Epithelial cell of esophagus (primary cell): ENCODE results near the gene ACSF2.

Experiments
- DNase-seq: peaks from one replicate; pipeline ENCODE4 v3.0.0; 2010; ENCODE audit warnings: low read depth
- H3K4me3 ChIP-seq: 2 replicates; pipeline ENCODE4 v1.5.1; 2011; ENCODE audit warnings: mild to moderate bottlenecking, low read length, control low read depth
- TF ChIP-seq, protein P1 (sequence below): IDR thresholded peaks from 2 replicates; pipeline ENCODE4 v1.5.1; 2011; ENCODE audit warnings: low read depth, mild to moderate bottlenecking, low read length, control low read depth, inconsistent platforms; ENCODE audit not compliant: insufficient read depth; ENCODE audit errors: missing control alignments

Gene ACSF2

DNA sequence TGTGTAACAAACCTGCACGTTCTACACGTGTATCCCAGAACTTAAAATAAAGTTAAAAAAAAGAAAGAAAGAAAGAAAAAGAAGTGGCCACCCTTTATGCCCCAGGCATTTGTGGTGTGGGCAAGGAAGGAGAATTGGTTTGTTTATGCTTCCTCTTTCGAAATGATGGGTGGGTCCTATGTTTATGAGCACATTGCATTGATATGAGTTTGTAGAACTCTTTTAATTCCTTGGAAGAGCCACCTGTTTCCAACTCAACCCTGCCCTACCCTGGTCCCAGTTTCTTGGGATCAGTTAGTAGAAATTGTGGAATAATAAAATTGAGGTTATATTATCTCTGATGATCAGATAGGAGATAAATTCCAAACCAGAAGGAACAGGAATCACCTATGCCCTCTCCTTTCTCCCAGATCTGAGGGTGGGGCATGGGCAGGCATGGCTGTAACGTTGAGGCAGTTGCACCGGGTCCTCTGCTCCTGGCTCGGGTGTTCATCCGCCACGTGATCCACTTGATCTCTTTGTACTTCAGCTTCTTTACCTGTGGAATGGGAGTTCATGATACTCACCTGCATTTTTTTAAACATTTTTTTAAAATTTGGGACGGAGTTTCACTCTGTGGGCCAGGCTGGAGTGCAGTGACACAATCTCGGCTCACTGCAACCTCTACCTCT is 26.7 kb downstream of the ACSF2 start:
- peak; percentile 77 for DNase-seq
- TF ChIP-seq, protein P1, sequence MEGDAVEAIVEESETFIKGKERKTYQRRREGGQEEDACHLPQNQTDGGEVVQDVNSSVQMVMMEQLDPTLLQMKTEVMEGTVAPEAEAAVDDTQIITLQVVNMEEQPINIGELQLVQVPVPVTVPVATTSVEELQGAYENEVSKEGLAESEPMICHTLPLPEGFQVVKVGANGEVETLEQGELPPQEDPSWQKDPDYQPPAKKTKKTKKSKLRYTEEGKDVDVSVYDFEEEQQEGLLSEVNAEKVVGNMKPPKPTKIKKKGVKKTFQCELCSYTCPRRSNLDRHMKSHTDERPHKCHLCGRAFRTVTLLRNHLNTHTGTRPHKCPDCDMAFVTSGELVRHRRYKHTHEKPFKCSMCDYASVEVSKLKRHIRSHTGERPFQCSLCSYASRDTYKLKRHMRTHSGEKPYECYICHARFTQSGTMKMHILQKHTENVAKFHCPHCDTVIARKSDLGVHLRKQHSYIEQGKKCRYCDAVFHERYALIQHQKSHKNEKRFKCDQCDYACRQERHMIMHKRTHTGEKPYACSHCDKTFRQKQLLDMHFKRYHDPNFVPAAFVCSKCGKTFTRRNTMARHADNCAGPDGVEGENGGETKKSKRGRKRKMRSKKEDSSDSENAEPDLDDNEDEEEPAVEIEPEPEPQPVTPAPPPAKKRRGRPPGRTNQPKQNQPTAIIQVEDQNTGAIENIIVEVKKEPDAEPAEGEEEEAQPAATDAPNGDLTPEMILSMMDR = no peak
- H3K4me3 ChIP-seq = no peak overlapping the region

DNA sequence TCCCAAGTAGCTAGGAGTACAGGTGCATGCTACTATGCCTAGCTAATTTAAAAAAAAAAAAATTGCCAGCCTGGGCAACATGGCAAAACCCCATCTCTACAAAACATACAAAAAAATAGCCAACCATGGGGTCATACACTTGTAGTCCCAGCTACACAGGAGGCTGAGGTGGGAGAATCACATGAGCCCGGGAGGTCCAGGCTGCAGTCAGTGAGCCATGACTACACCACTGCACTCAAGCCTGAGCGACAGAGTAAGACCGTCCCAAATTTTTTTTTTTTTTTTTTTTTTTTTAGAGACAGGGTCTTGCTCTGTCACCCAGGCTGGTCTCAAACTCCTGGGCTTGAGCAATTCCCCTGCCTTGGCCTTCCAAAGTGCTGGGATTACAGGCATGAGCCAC is 27.9 kb downstream of the ACSF2 start:
- DNase-seq = no peak
- TF ChIP-seq, protein P1 = no peak
- H3K4me3 ChIP-seq = no peak overlapping the region

DNA sequence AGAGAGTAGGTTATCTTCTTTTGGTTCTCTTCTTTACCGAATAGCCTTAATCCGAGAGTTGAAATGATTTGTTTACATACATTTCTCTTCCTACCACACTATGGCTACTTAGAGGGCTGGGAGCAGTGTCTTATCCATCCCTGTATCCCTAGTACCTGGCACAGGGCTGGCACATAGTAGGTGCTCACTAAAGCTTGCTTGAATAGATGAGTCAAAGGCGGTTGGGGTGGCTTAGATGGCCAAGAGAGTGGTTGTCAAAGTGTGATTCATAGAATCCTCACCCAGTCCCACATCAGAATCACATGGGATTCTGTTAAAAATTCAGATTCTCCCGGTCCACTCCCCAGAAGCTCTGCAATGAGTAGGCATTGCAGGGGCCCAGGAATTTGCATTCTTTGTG is 31.6 kb downstream of the ACSF2 start:
- TF ChIP-seq, protein P1 = no peak
- no peak overlapping the region for H3K4me3 ChIP-seq
- DNase-seq = peak; percentile 17

DNA sequence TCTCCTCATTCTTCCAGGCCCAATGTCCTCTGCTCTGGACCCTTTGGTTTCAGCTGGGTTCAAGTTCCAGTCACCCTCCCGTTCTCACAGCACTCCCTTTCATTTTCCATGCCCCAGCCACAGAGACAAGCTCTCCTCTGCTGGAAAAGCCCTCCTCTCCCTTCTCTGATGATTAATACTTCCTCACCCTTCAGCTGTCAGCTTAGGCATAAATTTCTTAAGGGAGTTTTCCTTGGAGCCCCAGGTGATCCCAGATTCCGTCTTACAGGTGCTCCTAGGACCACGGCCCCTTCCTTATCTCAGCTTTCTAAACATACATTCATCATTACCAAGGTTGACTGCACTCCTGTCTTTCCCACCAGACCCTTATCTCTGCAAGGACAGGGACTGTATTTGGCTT is 32.3 kb downstream of the ACSF2 start:
- TF ChIP-seq, protein P1 = no peak
- H3K4me3 ChIP-seq = no peak overlapping the region
- peak; percentile 64 for DNase-seq

DNA sequence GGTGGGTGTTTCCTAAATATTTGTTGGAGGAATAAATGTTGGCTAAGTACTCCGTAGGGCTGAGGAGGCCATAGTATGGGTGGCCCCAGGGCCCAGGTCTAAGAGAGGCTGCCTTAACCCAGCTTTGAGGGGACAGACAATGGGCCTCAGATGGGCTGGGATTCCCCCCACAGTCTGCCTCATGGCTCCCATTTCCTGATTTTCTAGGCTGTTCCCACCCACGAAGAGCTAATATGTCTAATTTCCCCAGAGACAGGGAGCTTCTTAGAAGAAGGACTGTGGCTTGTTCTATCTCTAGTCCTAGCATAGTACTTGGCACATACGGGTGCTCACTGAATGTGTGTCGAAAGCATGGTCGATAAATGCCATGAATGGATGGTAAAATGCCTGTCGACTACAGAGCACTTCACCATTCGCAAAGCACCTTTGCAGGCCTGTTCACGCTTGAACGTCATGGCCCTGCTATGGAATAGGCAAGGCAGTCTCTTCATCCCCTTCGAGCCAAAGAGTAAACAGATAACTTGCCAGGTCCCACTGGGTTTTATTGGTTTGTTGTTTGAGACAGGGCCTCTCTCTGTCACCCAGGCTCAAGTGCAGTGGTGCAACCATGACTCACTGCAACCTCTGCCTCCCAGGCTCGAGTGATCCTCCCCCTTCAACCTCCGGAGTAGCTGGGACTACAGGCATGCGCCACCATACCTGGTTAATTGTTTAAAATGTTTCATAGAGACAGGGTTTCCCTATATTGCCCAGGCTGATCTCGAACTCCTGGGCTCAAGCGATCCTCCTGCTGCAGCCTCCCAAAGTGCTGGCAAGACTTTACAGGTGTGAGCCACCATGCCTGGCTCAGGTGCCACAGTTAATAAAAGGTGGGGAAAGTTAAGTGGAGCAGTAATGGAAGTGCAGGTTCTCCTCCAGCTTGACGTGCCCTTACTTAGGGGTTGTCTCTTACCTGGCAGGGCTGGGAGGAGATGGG is 33.0 kb downstream of the ACSF2 start:
- TF ChIP-seq, protein P1 = no peak
- DNase-seq = peak; percentile 70
- H3K4me3 ChIP-seq = no peak overlapping the region

DNA sequence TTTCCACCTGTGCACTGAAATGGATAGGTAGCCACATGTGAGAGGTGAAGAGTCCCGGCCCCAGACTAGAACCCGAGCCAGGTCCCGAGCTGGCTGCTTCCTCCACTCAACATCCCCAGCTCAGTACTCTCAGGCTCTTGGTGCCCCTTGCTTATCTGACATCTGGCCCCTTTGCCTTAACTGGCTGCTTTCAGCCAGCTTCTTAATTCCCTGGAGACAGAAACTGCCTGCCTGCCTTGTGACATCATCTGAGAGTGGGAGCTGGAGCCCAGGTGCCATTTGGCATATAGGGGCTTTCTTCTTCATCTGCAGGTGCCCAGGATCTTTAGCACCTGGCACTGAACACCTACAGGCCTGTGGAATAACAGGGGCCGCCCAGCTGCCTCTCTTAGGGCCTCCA is 33.7 kb downstream of the ACSF2 start:
- H3K4me3 ChIP-seq = no peak overlapping the region

More for the DNA sequence above, 33.7 kb downstream of the ACSF2 start:
- TF ChIP-seq, protein P1 = no peak
- no peak for DNase-seq
